Omental fat pad (tissue), 4 donors: ENCODE results near the gene MMP24OS. TPM values are rescaled to one million over a fixed set of nuclear protein-coding genes. Genes with fewer than 3 reads are reported as not detected.
A peak's percentile ranks its signal among the peaks of the same experiment; 100 is the strongest.

Experiments used
- ATAC-seq: fragments of 150-250 bp; one replicate; pipeline ENCODE4 v1.9.1; 2016; ENCODE audit warnings: mild to moderate bottlenecking, moderate library complexity; ENCODE audit not compliant: low FRiP score
- DNase-seq: peaks from one replicate; pipeline ENCODE4 v3.0.0-alpha.2; 2019; ENCODE audit warnings: low spot score
- total RNA-seq, 4 donors: library from RNA; depleted of rRNA; stranded (reverse); fragments of >200 nt; gene quantifications; one replicate each; pipeline ENCODE4 v1.1.0, GENCODE V29; 2016
- TF ChIP-seq, protein P1 (sequence below), 3 donors: fragments of 450-650 bp; IDR thresholded peaks; one replicate each; pipeline ENCODE4 v1.5.1; 2016 to 2017; ENCODE audit warnings: antibody characterized with exemption in 3 of 3, mild to moderate bottlenecking in 3 of 3, moderate library complexity in 2 of 3

MMP24OS gene
- total RNA-seq, 4 donors from 2014 or later, result 12.8 to 35.6 (median 23.7) TPM

DNA sequence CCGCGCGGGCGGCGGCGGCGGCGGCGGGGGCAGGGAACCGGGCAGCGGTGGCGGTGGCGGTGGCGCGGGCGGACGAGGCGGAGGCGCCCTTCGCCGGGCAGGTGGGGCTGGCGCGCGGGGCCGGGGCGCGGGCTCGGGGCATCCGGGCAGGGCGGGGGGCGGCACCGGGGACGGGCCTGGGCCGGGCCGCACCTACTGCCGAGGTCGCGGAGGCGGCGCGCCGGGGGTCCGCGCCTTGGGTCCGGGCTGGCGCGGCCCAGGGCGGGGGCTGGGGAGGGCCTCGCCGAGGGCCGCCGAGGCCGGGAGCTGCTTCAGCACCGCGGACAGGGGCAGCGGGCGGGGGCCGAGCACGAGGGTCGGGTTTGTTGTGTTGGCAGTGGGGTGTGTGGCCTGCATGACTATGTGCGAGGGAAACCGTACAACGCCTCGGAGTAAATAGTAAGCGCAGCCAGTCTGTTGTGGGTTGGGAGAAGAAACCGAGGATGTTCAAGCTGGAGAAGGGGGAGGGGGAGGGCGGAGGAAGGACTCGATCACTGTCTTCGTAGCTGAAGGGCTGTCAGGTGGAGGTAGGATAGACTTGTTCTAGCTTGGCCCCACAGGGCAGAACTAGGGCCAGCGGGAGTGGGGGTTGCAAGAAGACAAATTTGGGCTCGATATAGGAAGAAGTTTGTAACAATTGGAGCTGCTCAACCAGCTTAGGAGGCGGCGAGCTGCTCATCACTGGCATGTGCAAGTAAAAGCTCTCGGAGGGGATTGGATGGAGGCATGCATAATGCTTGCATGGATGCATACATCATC is 50.8 kb downstream of the MMP24OS start:
- DNase-seq (no peak), ATAC-seq (peak; percentile 85)
- TF ChIP-seq, protein P1, sequence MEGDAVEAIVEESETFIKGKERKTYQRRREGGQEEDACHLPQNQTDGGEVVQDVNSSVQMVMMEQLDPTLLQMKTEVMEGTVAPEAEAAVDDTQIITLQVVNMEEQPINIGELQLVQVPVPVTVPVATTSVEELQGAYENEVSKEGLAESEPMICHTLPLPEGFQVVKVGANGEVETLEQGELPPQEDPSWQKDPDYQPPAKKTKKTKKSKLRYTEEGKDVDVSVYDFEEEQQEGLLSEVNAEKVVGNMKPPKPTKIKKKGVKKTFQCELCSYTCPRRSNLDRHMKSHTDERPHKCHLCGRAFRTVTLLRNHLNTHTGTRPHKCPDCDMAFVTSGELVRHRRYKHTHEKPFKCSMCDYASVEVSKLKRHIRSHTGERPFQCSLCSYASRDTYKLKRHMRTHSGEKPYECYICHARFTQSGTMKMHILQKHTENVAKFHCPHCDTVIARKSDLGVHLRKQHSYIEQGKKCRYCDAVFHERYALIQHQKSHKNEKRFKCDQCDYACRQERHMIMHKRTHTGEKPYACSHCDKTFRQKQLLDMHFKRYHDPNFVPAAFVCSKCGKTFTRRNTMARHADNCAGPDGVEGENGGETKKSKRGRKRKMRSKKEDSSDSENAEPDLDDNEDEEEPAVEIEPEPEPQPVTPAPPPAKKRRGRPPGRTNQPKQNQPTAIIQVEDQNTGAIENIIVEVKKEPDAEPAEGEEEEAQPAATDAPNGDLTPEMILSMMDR (IDR thresholded peaks at IDR 0.05), result no peak

Other genes with a start within 250 kb of the MMP24OS start
- 10 to 100 TPM; 59.3 to 87.0 (median 70.1) TPM for gene TRPC4AP, start 185.3 kb downstream of the MMP24OS start, total RNA-seq
- gene EDEM2, start 130.8 kb downstream of the MMP24OS start, total RNA-seq, result 10 to 100 TPM; 21.1 to 37.4 (median 26.8) TPM
- 100 to 1,000 TPM; 124 to 266 (median 151) TPM for gene PROCR, start 106.0 kb downstream of the MMP24OS start, total RNA-seq
- gene MMP24, start 51.4 kb downstream of the MMP24OS start, total RNA-seq, result 1 to 10 TPM in 3 of 4 donors, under 1 TPM in 1; 0.16 to 7.2 (median 5.6) TPM
- gene EIF6, start 6.7 kb upstream of the MMP24OS start, total RNA-seq, result 10 to 100 TPM; 63.7 to 89.4 (median 85.2) TPM
- gene FAM83C, start 14.3 kb upstream of the MMP24OS start, total RNA-seq, result under 1 TPM in 1 of 4 donors, not detected in 3; 0.09 TPM
- 10 to 100 TPM; 28.4 to 44.0 (median 32.3) TPM for gene UQCC1, start 133.9 kb upstream of the MMP24OS start, total RNA-seq
- gene GDF5, start 160.1 kb upstream of the MMP24OS start, total RNA-seq, result 1 to 10 TPM in 3 of 4 donors, under 1 TPM in 1; 0.47 to 2.6 (median 1.8) TPM
- 10 to 100 TPM; 14.6 to 25.4 (median 16.2) TPM for gene CEP250, start 177.5 kb upstream of the MMP24OS start, total RNA-seq